Esophagus (tissue), 2 donors: ENCODE measurements around the gene CEBPB. TPM values are rescaled to one million over a fixed set of nuclear protein-coding genes. Genes with fewer than 3 reads are reported as not detected.
"Not testable (repeated sequence)": the region's sequence is repeated elsewhere in the genome, so short reads cannot be mapped to it uniquely, and the experiment has no call there.

Source experiments
- H3K27ac ChIP-seq, 2 donors: one replicate each; pipeline ENCODE4 v1.5.1; 2013; ENCODE audit warnings: low read depth in 2 of 2, mild to moderate bottlenecking in 2 of 2, inconsistent platforms in 1 of 2, low read length in 1 of 2, moderate library complexity in 1 of 2
- H3K27me3 ChIP-seq, 2 donors: one replicate each; pipeline ENCODE4 v1.6.1; 2013; ENCODE audit warnings: low read length in 2 of 2, control low read depth in 1 of 2, mild to moderate bottlenecking in 1 of 2; ENCODE audit not compliant: insufficient read depth in 2 of 2, control insufficient read depth in 1 of 2
- H3K36me3 ChIP-seq, 2 donors: one replicate each; pipeline ENCODE4 v1.6.1; 2013; ENCODE audit warnings: low read length in 1 of 2; ENCODE audit not compliant: control insufficient read depth in 2 of 2, insufficient read depth in 2 of 2
- H3K4me1 ChIP-seq, 2 donors: one replicate each; pipeline ENCODE4 v1.6.1; 2013; ENCODE audit warnings: low read length in 1 of 2; ENCODE audit not compliant: control insufficient read depth in 2 of 2, insufficient read depth in 2 of 2
- H3K4me3 ChIP-seq, 2 donors: one replicate each; pipeline ENCODE4 v1.5.1; 2013; ENCODE audit warnings: low read length in 2 of 2, mild to moderate bottlenecking in 2 of 2, low read depth in 1 of 2, moderate library complexity in 1 of 2
- H3K9me3 ChIP-seq, 2 donors: one replicate each; pipeline ENCODE4 v1.6.1; 2013; ENCODE audit warnings: mild to moderate bottlenecking in 2 of 2, low read depth in 1 of 2, low read length in 1 of 2, moderate library complexity in 1 of 2; ENCODE audit not compliant: control insufficient read depth in 2 of 2, insufficient read depth in 1 of 2
- WGBS, 2 donors: extraction: QIAGEN DNeasy Blood & Tissue Kit; methylation state at CpG; one replicate each; pipeline ENCODE4 v1.1.7; 2013; 5-methylcytosine and 5-hydroxymethylcytosine counted together
- polyA plus RNA-seq, 2 donors: library from polyadenylated mRNA; stranded (reverse); fragments of 200-250 nt; gene quantifications; one replicate each; pipeline ENCODE4 v1.2.3, GENCODE V29; 2013
- donor health status: healthy with polysubstance abuse.
- donor health status: Bipolar disorder and iron deficiency.

CEBPB gene
- polyA plus RNA-seq, 2 donors = 6.9 to 19.6 TPM

GRCh38 chr20:50149481-50150254, 41.0 kb upstream of the CEBPB start:
- H3K9me3 ChIP-seq = no peaks in the 10 kb centered on the region
- H3K36me3 ChIP-seq = peaks cover 6 to 9% of the 10 kb centered on the region in 2 donors
- H3K27me3 ChIP-seq = no peaks in the 10 kb centered on the region
- peaks cover 17 to 50% of the 10 kb centered on the region in 2 donors for H3K4me1 ChIP-seq
- 54 to 56% methylated on average over 16 of the region's 16 CpGs for WGBS, 2 donors
- peak overlapping the region; percentile 16 to 27 for H3K4me3 ChIP-seq
- H3K27ac ChIP-seq = peak overlapping the region; percentile 98 to 100

- peak overlapping the region; percentile 91 to 100 for H3K27ac ChIP-seq
- H3K36me3 ChIP-seq = peaks cover 6 to 9% of the 10 kb centered on the region in 2 donors
- peak overlapping the region; percentile 28 to 72 for H3K4me3 ChIP-seq
- no peaks in the 10 kb centered on the region for H3K27me3 ChIP-seq
- 56 to 61% methylated on average over 10 of the region's 10 CpGs for WGBS, 2 donors
- H3K9me3 ChIP-seq = no peaks in the 10 kb centered on the region
- peaks cover 17 to 46% of the 10 kb centered on the region in 2 donors for H3K4me1 ChIP-seq
Measured at GRCh38 chr20:50151034-50151743, 39.4 kb upstream of the CEBPB start.

- H3K9me3 ChIP-seq = no peaks in the 10 kb centered on the region
- H3K4me1 ChIP-seq = peaks cover 17 to 36% of the 10 kb centered on the region in 2 donors
Measured at GRCh38 chr20:50152394-50153152, 38.1 kb upstream of the CEBPB start.

GRCh38 chr20:50153153-50153499, 37.5 kb upstream of the CEBPB start:
- peak overlapping the region; percentile 95 to 96 for H3K27ac ChIP-seq
- H3K27me3 ChIP-seq = no peaks in the 10 kb centered on the region
- H3K9me3 ChIP-seq = no peaks in the 10 kb centered on the region
- peaks cover 5 to 6% of the 10 kb centered on the region in 2 donors for H3K36me3 ChIP-seq
- WGBS, 2 donors = 0% methylated on average over 14 to 18 of the region's 18 CpGs
- H3K4me3 ChIP-seq = peak overlapping the region; percentile 72 to 86
- peaks cover 16 to 31% of the 10 kb centered on the region in 2 donors for H3K4me1 ChIP-seq

More at GRCh38 chr20:50152394-50153152, 38.1 kb upstream of the CEBPB start:
- Histone ChIP-seq H3K4me3 (peak overlapping the region; percentile 72 to 86), H3K36me3 (peaks cover 6 to 9% of the 10 kb centered on the region in 2 donors), H3K27ac (peak overlapping the region; percentile 95 to 96), H3K27me3 (no peaks in the 10 kb centered on the region)
- WGBS, 2 donors = 10 to 14% methylated on average over 4 of the region's 4 CpGs

- H3K27ac ChIP-seq = peak within 1 kb of the TSS; percentile 95 to 96
- peaks cover 14 to 26% of the 10 kb centered on the region in 2 donors for H3K4me1 ChIP-seq
- H3K27me3 ChIP-seq = no peaks in the 10 kb centered on the region
- H3K4me3 ChIP-seq = peak within 1 kb of the TSS; percentile 72 to 86
- H3K9me3 ChIP-seq = no peaks in the 10 kb centered on the region
- 2% methylated on average over 87 to 99 of the region's 99 CpGs for WGBS, 2 donors
- peaks cover 0 to 3% of the 10 kb centered on the region in 2 donors for H3K36me3 ChIP-seq
Measured at GRCh38 chr20:50153500-50154377, 36.9 kb upstream of the CEBPB start, which contains the start of gene PEDS1. Gene PEDS1, minus strand, starts transcription at chr20:50153723. Its CDS starts 86 bp downstream, at chr20:50153637.

- H3K9me3 ChIP-seq, H3K27ac ChIP-seq, H3K36me3 ChIP-seq, H3K4me1 ChIP-seq, H3K27me3 ChIP-seq, H3K4me3 ChIP-seq: not testable (repeated sequence)
- 81 to 93% methylated on average over 7 of the region's 7 CpGs for WGBS, 2 donors
Measured at GRCh38 chr20:50161494-50161893, 29.1 kb upstream of the CEBPB start.

- Histone ChIP-seq H3K27ac (peak overlapping the region; percentile 54 to 79), H3K27me3 (no peaks in the 10 kb centered on the region), H3K9me3 (no peaks in the 10 kb centered on the region), H3K36me3 (no peaks in the 10 kb centered on the region), H3K4me1 (no peaks in the 10 kb centered on the region), H3K4me3 (no peak overlapping the region)
- WGBS, 2 donors = 59 to 60% methylated on average over 9 of the region's 9 CpGs
Measured at GRCh38 chr20:50163570-50164317, 26.9 kb upstream of the CEBPB start.

- 6 to 8% methylated on average over 20 of the region's 20 CpGs for WGBS, 2 donors
- Histone ChIP-seq H3K36me3 (no peaks in the 10 kb centered on the region), H3K9me3 (no peaks in the 10 kb centered on the region), H3K4me1 (no peaks in the 10 kb centered on the region), H3K27ac (peak overlapping the region; percentile 75 to 96), H3K27me3 (no peaks in the 10 kb centered on the region), H3K4me3 (no peak overlapping the region)
Measured at GRCh38 chr20:50165684-50166554, 24.7 kb upstream of the CEBPB start.
